GM19351 (cell line): Measurements from ENCODE around the gene MTA2.

Experiments used
- ATAC-seq: cut with Tn5 transposase; IDR thresholded peaks from one replicate; pipeline ENCODE4 v1.9.1; 2021; ENCODE audit warnings: mild to moderate bottlenecking, moderate library complexity; ENCODE audit not compliant: unreplicated experiment

The MTA2 gene

GRCh38 chr11:62613291-62613778 lies 11.7 kb upstream of the MTA2 start:
- no peak for ATAC-seq

GRCh38 chr11:62612366-62613290 lies 11.0 kb upstream of the MTA2 start, which contains the start of the genes EML3 and ROM1:
Gene EML3, minus strand, starts transcription at chr11:62612775. Its CDS starts 318 bp downstream, at chr11:62612457.
Gene ROM1, plus strand, starts transcription at chr11:62613257. Its CDS starts 25 bp downstream, at chr11:62613282.
- peak; percentile 63 for ATAC-seq

GRCh38 chr11:62611705-62612365 lies 10.2 kb upstream of the MTA2 start:
- ATAC-seq, result peak; percentile 38

- no peak for ATAC-seq
Observed at GRCh38 chr11:62610814-62611704, 9.4 kb upstream of the MTA2 start.

- ATAC-seq, result no peak
Observed at GRCh38 chr11:62610403-62610802, 8.7 kb upstream of the MTA2 start.

GRCh38 chr11:62608776-62609175 lies 7.1 kb upstream of the MTA2 start:
- ATAC-seq, result no peak

- ATAC-seq, result no peak
Observed at GRCh38 chr11:62607714-62608113, 6.0 kb upstream of the MTA2 start.

- no peak for ATAC-seq
Observed at GRCh38 chr11:62605902-62606301, 4.2 kb upstream of the MTA2 start.

- ATAC-seq, result no peak
Observed at GRCh38 chr11:62605467-62605866, 3.8 kb upstream of the MTA2 start.

GRCh38 chr11:62604460-62605120 lies 2.9 kb upstream of the MTA2 start:
- no peak for ATAC-seq

- ATAC-seq, result no peak
Observed at GRCh38 chr11:62603776-62604299, 2.2 kb upstream of the MTA2 start.

GRCh38 chr11:62603072-62603408 lies 1.4 kb upstream of the MTA2 start:
- no peak for ATAC-seq

- no peak for ATAC-seq
Observed at GRCh38 chr11:62602141-62603071, 741 bp upstream of the MTA2 start.

- ATAC-seq, result no peak
Observed at GRCh38 chr11:62601122-62601371, 618 bp downstream of the MTA2 start.

- no peak for ATAC-seq
Observed at GRCh38 chr11:62600367-62601121, 1.1 kb downstream of the MTA2 start.

- ATAC-seq, result no peak
Observed at GRCh38 chr11:62599901-62600300, 1.8 kb downstream of the MTA2 start.

GRCh38 chr11:62599069-62599696 lies 2.5 kb downstream of the MTA2 start:
- peak; percentile 68 for ATAC-seq

GRCh38 chr11:62595124-62595523 lies 6.5 kb downstream of the MTA2 start:
- no peak for ATAC-seq
